MM.1S (cell line): Measurements from ENCODE around the gene SRGAP2B.
"Not testable (repeated sequence)": the region's sequence is repeated elsewhere in the genome, so short reads cannot be mapped to it uniquely, and the experiment has no call there.

ENCODE experiments used
- DNase-seq: peaks from one replicate; pipeline ENCODE4 v3.0.0-alpha.2; 2015
- H2AFZ ChIP-seq: fragments of 300-600 bp; sonication (generic); 2 replicates; pipeline ENCODE4 v1.6.0; 2016; ENCODE audit warnings: antibody characterized with exemption, low read length
- H3F3A ChIP-seq: fragments of 300-600 bp; sonication (generic); 2 replicates; pipeline ENCODE4 v1.6.1; 2016; ENCODE audit warnings: mild to moderate bottlenecking, antibody characterized with exemption, low read length, moderate library complexity, mixed read lengths; ENCODE audit not compliant: insufficient read depth
- H3K27ac ChIP-seq: fragments of 300-600 bp; sonication (generic); 2 replicates; pipeline ENCODE4 v1.5.1; 2016; ENCODE audit warnings: mild to moderate bottlenecking, low read length
- H3K27me3 ChIP-seq: fragments of 300-600 bp; sonication (generic); replicated peaks from 2 replicates; pipeline ENCODE4 v1.6.0; 2016; ENCODE audit warnings: low read length; ENCODE audit not compliant: insufficient read depth
- H3K36me3 ChIP-seq: fragments of 300-600 bp; sonication (generic); replicated peaks from 2 replicates; pipeline ENCODE4 v1.6.1; 2016; ENCODE audit warnings: mild to moderate bottlenecking, low read length, mixed read lengths; ENCODE audit not compliant: insufficient read depth
- H3K4me1 ChIP-seq: fragments of 300-600 bp; sonication (generic); 2 replicates; pipeline ENCODE4 v1.6.1; 2016; ENCODE audit warnings: low read length, mixed read lengths
- H3K4me2 ChIP-seq: fragments of 300-600 bp; sonication (generic); 2 replicates; pipeline ENCODE4 v1.6.0; 2016; ENCODE audit warnings: low read depth, low read length
- H3K4me3 ChIP-seq: fragments of 300-600 bp; sonication (generic); 2 replicates; pipeline ENCODE4 v1.5.1; 2016; ENCODE audit warnings: low read length, mixed read lengths
- H3K79me2 ChIP-seq: fragments of 300-600 bp; sonication (generic); 2 replicates; pipeline ENCODE4 v1.6.1; 2016; ENCODE audit warnings: mixed run types, low read length, mixed read lengths
- H3K9ac ChIP-seq: fragments of 300-600 bp; sonication (generic); 2 replicates; pipeline ENCODE4 v1.6.1; 2016; ENCODE audit warnings: low read length, mixed read lengths
- H3K9me2 ChIP-seq: fragments of 300-600 bp; sonication (generic); replicated peaks from 2 replicates; pipeline ENCODE4 v1.6.1; 2016; ENCODE audit warnings: mild to moderate bottlenecking, low read length, mixed read lengths; ENCODE audit not compliant: insufficient read depth
- H3K9me3 ChIP-seq: fragments of 300-600 bp; sonication (generic); replicated peaks from 2 replicates; pipeline ENCODE4 v1.6.1; 2016; ENCODE audit warnings: mild to moderate bottlenecking, low read length, mixed read lengths; ENCODE audit not compliant: insufficient read depth
- H4K20me1 ChIP-seq: fragments of 300-600 bp; sonication (generic); 2 replicates; pipeline ENCODE4 v1.6.1; 2016; ENCODE audit warnings: mild to moderate bottlenecking, low read length, moderate library complexity, mixed read lengths; ENCODE audit not compliant: insufficient read depth
- EZH2phosphoT487 ChIP-seq: fragments of 300-600 bp; sonication (generic); IDR thresholded peaks from 2 replicates; pipeline ENCODE4 v1.6.1; 2018; ENCODE audit warnings: antibody characterized with exemption, low read length

SRGAP2B gene

GRCh38 chr1:144883022-144883421, 212.1 kb downstream of the SRGAP2B start:
- 0 out of 2 replicates have a peak, but pooled peaks have one; percentile 78 for TF ChIP-seq EZH2phosphoT487
- peak overlapping the region; percentile 39; the same call in 1 of the 2 replicates for H3K4me2 ChIP-seq
- H2AFZ ChIP-seq, result peak overlapping the region; percentile 61; the same call in 1 of the 2 replicates
- peak overlapping the region; percentile 38; the same call in 1 of the 2 replicates for H3K9ac ChIP-seq
- H3K27ac ChIP-seq, H3K9me3 ChIP-seq, H3K4me1 ChIP-seq, H3K27me3 ChIP-seq, H3K9me2 ChIP-seq, H4K20me1 ChIP-seq, H3K79me2 ChIP-seq, H3F3A ChIP-seq, H3K36me3 ChIP-seq: not testable (repeated sequence)
- peak overlapping the region; percentile 57 for H3K4me3 ChIP-seq
- peak; percentile 39 for DNase-seq

GRCh38 chr1:144882343-144882742, 212.8 kb downstream of the SRGAP2B start:
- not testable (repeated sequence) for H3K4me3 ChIP-seq, H3F3A ChIP-seq, H3K36me3 ChIP-seq, H2AFZ ChIP-seq, H3K4me2 ChIP-seq, H3K27ac ChIP-seq, H3K9ac ChIP-seq, H4K20me1 ChIP-seq, H3K4me1 ChIP-seq, H3K27me3 ChIP-seq, DNase-seq, H3K79me2 ChIP-seq, H3K9me2 ChIP-seq, H3K9me3 ChIP-seq

- H3K9me2 ChIP-seq, H2AFZ ChIP-seq, H3K4me2 ChIP-seq, H3K79me2 ChIP-seq, H3K4me1 ChIP-seq, H3F3A ChIP-seq, H3K9me3 ChIP-seq, H4K20me1 ChIP-seq, H3K4me3 ChIP-seq, H3K9ac ChIP-seq, H3K27me3 ChIP-seq, H3K27ac ChIP-seq, H3K36me3 ChIP-seq, DNase-seq: not testable (repeated sequence)
These were observed 236.5 kb downstream of the SRGAP2B start for GRCh38 chr1:144858607-144859006.
